Panc1 (cell line): Measurements from ENCODE around the gene HS6ST3.

ENCODE experiments used
- POLR2AphosphoS5 ChIP-seq: IDR thresholded peaks from 2 replicates; pipeline ENCODE4 v1.6.1; 2012; ENCODE audit warnings: mild to moderate bottlenecking, low read depth, low read length, moderate library complexity
- SIN3A ChIP-seq: IDR thresholded peaks from 2 replicates; pipeline ENCODE4 v1.6.1; 2012; ENCODE audit warnings: low read depth, mild to moderate bottlenecking, low read length, moderate library complexity, borderline replicate concordance; ENCODE audit not compliant: insufficient read depth
- TCF7L2 ChIP-seq: IDR thresholded peaks from 2 replicates; pipeline ENCODE4 v1.6.1; 2011; ENCODE audit warnings: mild to moderate bottlenecking, low read depth, low read length, inconsistent platforms
- TF ChIP-seq, protein P1 (sequence below): fragments of 450-650 bp; IDR thresholded peaks from 2 replicates; pipeline ENCODE4 v1.5.1; 2017; ENCODE audit warnings: mild to moderate bottlenecking
- TF ChIP-seq, protein P2 (sequence below), 2 experiments: IDR thresholded peaks; 2 replicates each; pipeline ENCODE4 v1.6.1; 2011 to 2012; ENCODE audit warnings: low read depth in 2 of 2, control low read depth in 1 of 2, low read length in 1 of 2, mild to moderate bottlenecking in 1 of 2, moderate library complexity in 1 of 2; ENCODE audit not compliant: insufficient read depth in 1 of 2

DNA sequence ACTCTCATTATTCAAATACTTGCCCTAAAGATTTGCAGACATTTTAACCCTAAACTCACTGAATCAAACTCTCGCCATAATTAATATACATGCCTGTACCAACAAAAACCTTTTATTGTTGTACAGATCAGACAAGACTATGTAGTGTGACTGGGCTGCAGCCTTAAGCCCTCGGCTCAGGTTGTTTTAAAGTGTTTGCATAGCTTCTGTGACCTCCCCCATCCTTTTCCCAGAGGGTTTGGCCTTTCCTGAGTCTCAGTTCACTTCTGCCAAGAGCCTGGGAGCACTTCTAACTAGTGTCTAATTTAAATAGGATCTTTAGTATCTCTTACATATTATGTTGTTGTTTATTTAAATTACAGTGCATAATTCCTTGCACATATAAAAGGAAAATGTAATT lies 158.2 kb downstream of the HS6ST3 start:
- TF ChIP-seq, protein P1, sequence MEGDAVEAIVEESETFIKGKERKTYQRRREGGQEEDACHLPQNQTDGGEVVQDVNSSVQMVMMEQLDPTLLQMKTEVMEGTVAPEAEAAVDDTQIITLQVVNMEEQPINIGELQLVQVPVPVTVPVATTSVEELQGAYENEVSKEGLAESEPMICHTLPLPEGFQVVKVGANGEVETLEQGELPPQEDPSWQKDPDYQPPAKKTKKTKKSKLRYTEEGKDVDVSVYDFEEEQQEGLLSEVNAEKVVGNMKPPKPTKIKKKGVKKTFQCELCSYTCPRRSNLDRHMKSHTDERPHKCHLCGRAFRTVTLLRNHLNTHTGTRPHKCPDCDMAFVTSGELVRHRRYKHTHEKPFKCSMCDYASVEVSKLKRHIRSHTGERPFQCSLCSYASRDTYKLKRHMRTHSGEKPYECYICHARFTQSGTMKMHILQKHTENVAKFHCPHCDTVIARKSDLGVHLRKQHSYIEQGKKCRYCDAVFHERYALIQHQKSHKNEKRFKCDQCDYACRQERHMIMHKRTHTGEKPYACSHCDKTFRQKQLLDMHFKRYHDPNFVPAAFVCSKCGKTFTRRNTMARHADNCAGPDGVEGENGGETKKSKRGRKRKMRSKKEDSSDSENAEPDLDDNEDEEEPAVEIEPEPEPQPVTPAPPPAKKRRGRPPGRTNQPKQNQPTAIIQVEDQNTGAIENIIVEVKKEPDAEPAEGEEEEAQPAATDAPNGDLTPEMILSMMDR: no peak
- TF ChIP-seq POLR2AphosphoS5 (no peak), SIN3A (no peak), TCF7L2 (no peak)
- TF ChIP-seq, protein P2, sequence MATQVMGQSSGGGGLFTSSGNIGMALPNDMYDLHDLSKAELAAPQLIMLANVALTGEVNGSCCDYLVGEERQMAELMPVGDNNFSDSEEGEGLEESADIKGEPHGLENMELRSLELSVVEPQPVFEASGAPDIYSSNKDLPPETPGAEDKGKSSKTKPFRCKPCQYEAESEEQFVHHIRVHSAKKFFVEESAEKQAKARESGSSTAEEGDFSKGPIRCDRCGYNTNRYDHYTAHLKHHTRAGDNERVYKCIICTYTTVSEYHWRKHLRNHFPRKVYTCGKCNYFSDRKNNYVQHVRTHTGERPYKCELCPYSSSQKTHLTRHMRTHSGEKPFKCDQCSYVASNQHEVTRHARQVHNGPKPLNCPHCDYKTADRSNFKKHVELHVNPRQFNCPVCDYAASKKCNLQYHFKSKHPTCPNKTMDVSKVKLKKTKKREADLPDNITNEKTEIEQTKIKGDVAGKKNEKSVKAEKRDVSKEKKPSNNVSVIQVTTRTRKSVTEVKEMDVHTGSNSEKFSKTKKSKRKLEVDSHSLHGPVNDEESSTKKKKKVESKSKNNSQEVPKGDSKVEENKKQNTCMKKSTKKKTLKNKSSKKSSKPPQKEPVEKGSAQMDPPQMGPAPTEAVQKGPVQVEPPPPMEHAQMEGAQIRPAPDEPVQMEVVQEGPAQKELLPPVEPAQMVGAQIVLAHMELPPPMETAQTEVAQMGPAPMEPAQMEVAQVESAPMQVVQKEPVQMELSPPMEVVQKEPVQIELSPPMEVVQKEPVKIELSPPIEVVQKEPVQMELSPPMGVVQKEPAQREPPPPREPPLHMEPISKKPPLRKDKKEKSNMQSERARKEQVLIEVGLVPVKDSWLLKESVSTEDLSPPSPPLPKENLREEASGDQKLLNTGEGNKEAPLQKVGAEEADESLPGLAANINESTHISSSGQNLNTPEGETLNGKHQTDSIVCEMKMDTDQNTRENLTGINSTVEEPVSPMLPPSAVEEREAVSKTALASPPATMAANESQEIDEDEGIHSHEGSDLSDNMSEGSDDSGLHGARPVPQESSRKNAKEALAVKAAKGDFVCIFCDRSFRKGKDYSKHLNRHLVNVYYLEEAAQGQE (IDR thresholded peaks at IDR 0.05; ENCODE audit: insufficient read depth in 1 of 2, low read depth in 2 of 2, low read length in 1 of 2): no peak
